Measurements from ENCODE around the gene AQR. TPM values are rescaled to one million over a fixed set of nuclear protein-coding genes. Genes with fewer than 3 reads are reported as not detected.
"Not testable (repeated sequence)": the region's sequence is repeated elsewhere in the genome, so short reads cannot be mapped to it uniquely, and the experiment has no call there.

The AQR gene
- polyA plus RNA-seq, 1 donor from 2014 or later, result 22.4 TPM

- H3K9me3 ChIP-seq (ENCODE audit: low read length), result no peaks in the 10 kb centered on the region
- no peaks in the 10 kb centered on the region for H3K36me3 ChIP-seq (ENCODE audit: insufficient read depth, low read length)
- H3K9me2 ChIP-seq (ENCODE audit: insufficient read depth, low read length), result no peaks in the 10 kb centered on the region
- H3K79me2 ChIP-seq (replicated peaks; ENCODE audit: insufficient read depth, low read length), result no peaks in the 10 kb centered on the region
- no peaks in the 10 kb centered on the region for H3K27me3 ChIP-seq (ENCODE audit: insufficient read depth, low read depth, low read length)
- no peak overlapping the region for H3K9ac ChIP-seq (ENCODE audit: low read length)
- no peak overlapping the region for H3K4me2 ChIP-seq (ENCODE audit: low read length)
- no peak overlapping the region for H2AFZ ChIP-seq (ENCODE audit: low read depth, low read length)
- H3K27ac ChIP-seq (ENCODE audit: low read length), result no peak overlapping the region
- no peaks in the 10 kb centered on the region for H3F3A ChIP-seq (ENCODE audit: insufficient read depth, low read length, poor library complexity, severe bottlenecking)
- TF ChIP-seq REST (IDR thresholded peaks at IDR 0.05; ENCODE audit: borderline replicate concordance), result no peak
- TF ChIP-seq POLR2AphosphoS5 (IDR thresholded peaks at IDR 0.05), result no peak
- no peak for TF ChIP-seq RAD21 (conservative IDR thresholded peaks at IDR 0.05)
- no peak for TF ChIP-seq TAF1 (IDR thresholded peaks at IDR 0.05; ENCODE audit: low read depth)
- no peak for TF ChIP-seq SMC3 (conservative IDR thresholded peaks at IDR 0.05; ENCODE audit: poor library complexity)
- no peak for TF ChIP-seq EP300 (conservative IDR thresholded peaks at IDR 0.05; ENCODE audit: poor library complexity, severe bottlenecking)
- TF ChIP-seq CTCF (IDR thresholded peaks at IDR 0.05; ENCODE audit: poor library complexity, severe bottlenecking), result no peak
- no peak for TF ChIP-seq MXI1 (conservative IDR thresholded peaks at IDR 0.05; ENCODE audit: poor library complexity, severe bottlenecking)
- TF ChIP-seq EZH2 (IDR thresholded peaks at IDR 0.05; ENCODE audit: borderline replicate concordance, insufficient read depth, low read length, poor library complexity, severe bottlenecking), result no peak
- H3K4me3 ChIP-seq (ENCODE audit: low read length), result no peak overlapping the region
- H4K20me1 ChIP-seq (ENCODE audit: insufficient read depth), result no peaks in the 10 kb centered on the region
Observed at GRCh38 chr15:34808016-34808415, 161.5 kb downstream of the AQR start.

GRCh38 chr15:34807241-34807640 is 162.3 kb downstream of the AQR start:
- not testable (repeated sequence) for H3K27me3 ChIP-seq (ENCODE audit: insufficient read depth, low read depth, low read length); H3K9me3 ChIP-seq (ENCODE audit: low read length); H3F3A ChIP-seq (ENCODE audit: insufficient read depth, low read length, poor library complexity, severe bottlenecking); H4K20me1 ChIP-seq (ENCODE audit: insufficient read depth); H3K9ac ChIP-seq (ENCODE audit: low read length); H3K79me2 ChIP-seq (replicated peaks; ENCODE audit: insufficient read depth, low read length); H3K36me3 ChIP-seq (ENCODE audit: insufficient read depth, low read length); H3K27ac ChIP-seq (ENCODE audit: low read length); H3K4me3 ChIP-seq (ENCODE audit: low read length); H3K9me2 ChIP-seq (ENCODE audit: insufficient read depth, low read length); H3K4me2 ChIP-seq (ENCODE audit: low read length); H2AFZ ChIP-seq (ENCODE audit: low read depth, low read length)

DNA sequence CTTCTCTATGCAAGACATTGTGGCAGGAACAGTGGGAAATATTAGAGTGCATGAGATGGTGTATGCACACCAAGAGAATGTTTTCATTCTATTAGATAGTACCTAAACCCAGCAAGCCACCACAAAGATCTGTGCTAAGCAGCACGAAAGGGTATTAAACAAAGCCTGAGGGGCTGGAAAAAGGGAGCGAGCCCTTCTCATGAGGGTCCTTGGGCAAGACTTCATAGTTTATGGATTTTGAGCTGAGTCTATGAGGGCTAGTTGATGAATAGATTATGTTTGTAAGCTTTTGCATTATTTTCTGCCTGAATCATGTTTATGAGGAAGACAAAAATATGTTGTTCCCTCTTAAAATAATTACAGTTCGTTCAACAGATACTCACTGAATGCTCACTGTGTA is 164.8 kb downstream of the AQR start:
- Histone ChIP-seq H3K27me3 (ENCODE audit: insufficient read depth, low read depth, low read length) (no peaks in the 10 kb centered on the region), H3F3A (ENCODE audit: insufficient read depth, low read length, poor library complexity, severe bottlenecking) (no peaks in the 10 kb centered on the region)

More for the DNA sequence above, 164.8 kb downstream of the AQR start:
- Histone ChIP-seq H3K4me3 (ENCODE audit: low read length) (no peak overlapping the region), H2AFZ (ENCODE audit: low read depth, low read length) (no peak overlapping the region), H3K9ac (ENCODE audit: low read length) (no peak overlapping the region), H3K9me3 (ENCODE audit: low read length) (no peaks in the 10 kb centered on the region), H3K27ac (ENCODE audit: low read length) (no peak overlapping the region), H3K36me3 (ENCODE audit: insufficient read depth, low read length) (no peaks in the 10 kb centered on the region), H3K9me2 (ENCODE audit: insufficient read depth, low read length) (no peaks in the 10 kb centered on the region), H4K20me1 (ENCODE audit: insufficient read depth) (no peaks in the 10 kb centered on the region), H3K79me2 (replicated peaks; ENCODE audit: insufficient read depth, low read length) (no peaks in the 10 kb centered on the region), H3K4me2 (ENCODE audit: low read length) (no peak overlapping the region)
- TF ChIP-seq CTCF (IDR thresholded peaks at IDR 0.05; ENCODE audit: poor library complexity, severe bottlenecking) (no peak), EZH2 (IDR thresholded peaks at IDR 0.05; ENCODE audit: borderline replicate concordance, insufficient read depth, low read length, poor library complexity, severe bottlenecking) (no peak), POLR2AphosphoS5 (IDR thresholded peaks at IDR 0.05) (no peak), MXI1 (conservative IDR thresholded peaks at IDR 0.05; ENCODE audit: poor library complexity, severe bottlenecking) (no peak), RAD21 (conservative IDR thresholded peaks at IDR 0.05) (no peak), EP300 (conservative IDR thresholded peaks at IDR 0.05; ENCODE audit: poor library complexity, severe bottlenecking) (no peak), SMC3 (conservative IDR thresholded peaks at IDR 0.05; ENCODE audit: poor library complexity) (no peak), REST (IDR thresholded peaks at IDR 0.05; ENCODE audit: borderline replicate concordance) (no peak)

Measured in neural cell (in vitro differentiated cells).